Liver (tissue), 3 donors: ENCODE data around the gene NSD1.

Experiments
- EGR1 ChIP-seq, 2 donors: IDR thresholded peaks; 2 replicates each; pipeline ENCODE4 v1.6.1; 2016 to 2018; ENCODE audit warnings: antibody characterized with exemption in 2 of 2, low read depth in 2 of 2
- FOXA2 ChIP-seq: IDR thresholded peaks from 2 replicates; pipeline ENCODE4 v1.6.1; 2016; ENCODE audit warnings: antibody characterized with exemption
- GABPA ChIP-seq, 2 donors: IDR thresholded peaks in 1 of 2; conservative IDR thresholded peaks in 1 of 2; 2 replicates each; pipeline ENCODE4 v1.6.1; 2016; ENCODE audit warnings: antibody characterized with exemption in 2 of 2, mild to moderate bottlenecking in 1 of 2, moderate library complexity in 1 of 2
- JUND ChIP-seq, 2 donors: IDR thresholded peaks; 2 replicates each; pipeline ENCODE4 v1.6.1; 2016; ENCODE audit warnings: antibody characterized with exemption in 2 of 2
- RXRA ChIP-seq, 2 donors: IDR thresholded peaks; 2 replicates each; pipeline ENCODE4 v1.6.1; 2017 to 2018; ENCODE audit warnings: antibody characterized with exemption in 2 of 2, mild to moderate bottlenecking in 1 of 2
- SP1 ChIP-seq: IDR thresholded peaks from 2 replicates; pipeline ENCODE4 v1.6.1; 2018; ENCODE audit warnings: antibody characterized with exemption, mild to moderate bottlenecking
- YY1 ChIP-seq: IDR thresholded peaks from 2 replicates; pipeline ENCODE4 v1.6.1; 2016; ENCODE audit warnings: antibody characterized with exemption, mild to moderate bottlenecking
- TF ChIP-seq, protein P1 (sequence below): fragments of 150-350 bp; IDR thresholded peaks from 2 replicates; pipeline ENCODE4 v1.5.1; 2017; ENCODE audit warnings: improper control_type of control experiment, low read depth, low read length; ENCODE audit not compliant: missing input control
- TF ChIP-seq, protein P2 (sequence below): IDR thresholded peaks from 2 replicates; pipeline ENCODE4 v1.6.1; 2016; ENCODE audit warnings: antibody characterized with exemption, mild to moderate bottlenecking
- TF ChIP-seq, protein P3 (sequence below): IDR thresholded peaks from 2 replicates; pipeline ENCODE4 v1.6.1; 2016; ENCODE audit warnings: antibody characterized with exemption
- donor health status: healthy.
- donor health status: healthy.

DNA sequence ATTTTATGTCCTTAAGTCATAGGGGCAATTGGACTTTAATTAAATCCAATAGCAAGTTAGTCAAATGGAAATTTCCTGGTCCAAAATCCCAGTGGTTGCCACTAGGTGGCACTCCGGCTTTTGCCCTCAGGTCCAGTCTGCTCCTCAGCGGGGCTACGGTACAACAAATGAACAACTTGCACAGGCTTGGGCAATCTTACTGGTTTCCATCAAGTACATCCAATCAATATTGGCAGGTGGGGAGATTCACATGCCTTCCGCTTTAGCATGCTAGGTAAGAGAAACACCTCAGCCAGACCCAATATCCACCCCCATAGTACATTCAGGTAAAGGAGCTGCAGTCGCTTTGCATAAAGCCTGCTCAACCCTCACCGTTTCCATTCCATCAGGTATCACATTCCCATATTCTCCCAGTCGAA lies 184.4 kb downstream of the NSD1 start:
- peak; percentile 52 for TF ChIP-seq YY1
- TF ChIP-seq, protein P1, sequence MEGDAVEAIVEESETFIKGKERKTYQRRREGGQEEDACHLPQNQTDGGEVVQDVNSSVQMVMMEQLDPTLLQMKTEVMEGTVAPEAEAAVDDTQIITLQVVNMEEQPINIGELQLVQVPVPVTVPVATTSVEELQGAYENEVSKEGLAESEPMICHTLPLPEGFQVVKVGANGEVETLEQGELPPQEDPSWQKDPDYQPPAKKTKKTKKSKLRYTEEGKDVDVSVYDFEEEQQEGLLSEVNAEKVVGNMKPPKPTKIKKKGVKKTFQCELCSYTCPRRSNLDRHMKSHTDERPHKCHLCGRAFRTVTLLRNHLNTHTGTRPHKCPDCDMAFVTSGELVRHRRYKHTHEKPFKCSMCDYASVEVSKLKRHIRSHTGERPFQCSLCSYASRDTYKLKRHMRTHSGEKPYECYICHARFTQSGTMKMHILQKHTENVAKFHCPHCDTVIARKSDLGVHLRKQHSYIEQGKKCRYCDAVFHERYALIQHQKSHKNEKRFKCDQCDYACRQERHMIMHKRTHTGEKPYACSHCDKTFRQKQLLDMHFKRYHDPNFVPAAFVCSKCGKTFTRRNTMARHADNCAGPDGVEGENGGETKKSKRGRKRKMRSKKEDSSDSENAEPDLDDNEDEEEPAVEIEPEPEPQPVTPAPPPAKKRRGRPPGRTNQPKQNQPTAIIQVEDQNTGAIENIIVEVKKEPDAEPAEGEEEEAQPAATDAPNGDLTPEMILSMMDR = peak; percentile 94
- TF ChIP-seq EGR1 (IDR thresholded peaks at IDR 0.05; ENCODE audit: low read depth in 2 of 2) = no peak
- TF ChIP-seq, protein P2, sequence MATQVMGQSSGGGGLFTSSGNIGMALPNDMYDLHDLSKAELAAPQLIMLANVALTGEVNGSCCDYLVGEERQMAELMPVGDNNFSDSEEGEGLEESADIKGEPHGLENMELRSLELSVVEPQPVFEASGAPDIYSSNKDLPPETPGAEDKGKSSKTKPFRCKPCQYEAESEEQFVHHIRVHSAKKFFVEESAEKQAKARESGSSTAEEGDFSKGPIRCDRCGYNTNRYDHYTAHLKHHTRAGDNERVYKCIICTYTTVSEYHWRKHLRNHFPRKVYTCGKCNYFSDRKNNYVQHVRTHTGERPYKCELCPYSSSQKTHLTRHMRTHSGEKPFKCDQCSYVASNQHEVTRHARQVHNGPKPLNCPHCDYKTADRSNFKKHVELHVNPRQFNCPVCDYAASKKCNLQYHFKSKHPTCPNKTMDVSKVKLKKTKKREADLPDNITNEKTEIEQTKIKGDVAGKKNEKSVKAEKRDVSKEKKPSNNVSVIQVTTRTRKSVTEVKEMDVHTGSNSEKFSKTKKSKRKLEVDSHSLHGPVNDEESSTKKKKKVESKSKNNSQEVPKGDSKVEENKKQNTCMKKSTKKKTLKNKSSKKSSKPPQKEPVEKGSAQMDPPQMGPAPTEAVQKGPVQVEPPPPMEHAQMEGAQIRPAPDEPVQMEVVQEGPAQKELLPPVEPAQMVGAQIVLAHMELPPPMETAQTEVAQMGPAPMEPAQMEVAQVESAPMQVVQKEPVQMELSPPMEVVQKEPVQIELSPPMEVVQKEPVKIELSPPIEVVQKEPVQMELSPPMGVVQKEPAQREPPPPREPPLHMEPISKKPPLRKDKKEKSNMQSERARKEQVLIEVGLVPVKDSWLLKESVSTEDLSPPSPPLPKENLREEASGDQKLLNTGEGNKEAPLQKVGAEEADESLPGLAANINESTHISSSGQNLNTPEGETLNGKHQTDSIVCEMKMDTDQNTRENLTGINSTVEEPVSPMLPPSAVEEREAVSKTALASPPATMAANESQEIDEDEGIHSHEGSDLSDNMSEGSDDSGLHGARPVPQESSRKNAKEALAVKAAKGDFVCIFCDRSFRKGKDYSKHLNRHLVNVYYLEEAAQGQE = peak; percentile 22
- peak; percentile 51 to 78 for TF ChIP-seq RXRA (IDR thresholded peaks at IDR 0.05)
- peak in 1 of 2 donors; percentile 48 for TF ChIP-seq JUND (IDR thresholded peaks at IDR 0.05)
- TF ChIP-seq FOXA2 = no peak
- peak; percentile 74 for TF ChIP-seq SP1
- TF ChIP-seq, protein P3, sequence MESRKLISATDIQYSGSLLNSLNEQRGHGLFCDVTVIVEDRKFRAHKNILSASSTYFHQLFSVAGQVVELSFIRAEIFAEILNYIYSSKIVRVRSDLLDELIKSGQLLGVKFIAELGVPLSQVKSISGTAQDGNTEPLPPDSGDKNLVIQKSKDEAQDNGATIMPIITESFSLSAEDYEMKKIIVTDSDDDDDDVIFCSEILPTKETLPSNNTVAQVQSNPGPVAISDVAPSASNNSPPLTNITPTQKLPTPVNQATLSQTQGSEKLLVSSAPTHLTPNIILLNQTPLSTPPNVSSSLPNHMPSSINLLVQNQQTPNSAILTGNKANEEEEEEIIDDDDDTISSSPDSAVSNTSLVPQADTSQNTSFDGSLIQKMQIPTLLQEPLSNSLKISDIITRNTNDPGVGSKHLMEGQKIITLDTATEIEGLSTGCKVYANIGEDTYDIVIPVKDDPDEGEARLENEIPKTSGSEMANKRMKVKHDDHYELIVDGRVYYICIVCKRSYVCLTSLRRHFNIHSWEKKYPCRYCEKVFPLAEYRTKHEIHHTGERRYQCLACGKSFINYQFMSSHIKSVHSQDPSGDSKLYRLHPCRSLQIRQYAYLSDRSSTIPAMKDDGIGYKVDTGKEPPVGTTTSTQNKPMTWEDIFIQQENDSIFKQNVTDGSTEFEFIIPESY = no peak
- TF ChIP-seq GABPA (IDR thresholded peaks at IDR 0.05 in 1 of 2, conservative IDR thresholded peaks at IDR 0.05 in 1 of 2) = peak in 1 of 2 donors; percentile 52
